IMR-90 (cell line): ENCODE data around the gene NDUFAF8. TPM values are rescaled to one million over a fixed set of nuclear protein-coding genes. Genes with fewer than 3 reads are reported as not detected.

Experiments
- ATAC-seq: fragments of 200-7000 bp; cut with Tn5 transposase; 2 replicates; pipeline ENCODE4 v1.9.1; 2020; ENCODE audit warnings: low read depth, mild to moderate bottlenecking, moderate library complexity
- BruUV-seq: library from RNA; stranded (reverse); fragments of 400-500 nt; replicated peaks from 2 replicates; lab custom pipeline; 2021; lab: Mats Ljungman, UMichigan
- CTCF ChIA-PET: fragments of 300-600 bp; formaldehyde crosslinking; extraction: SDS; loops from one replicate; lab custom pipeline; 2021; ENCODE audit warnings: antibody characterized with exemption; lab: Yijun Ruan, JAX
- POLR2A ChIA-PET: fragments of 300-600 bp; sonication (Branson Sonifier 250); formaldehyde crosslinking; loops from one replicate; lab custom pipeline; 2022; ENCODE audit warnings: antibody characterized with exemption; ENCODE audit not compliant: unreplicated experiment; lab: Charles Lee
- DNase-seq: peaks from one replicate; pipeline ENCODE4 v3.0.0; 2013
- H2AFZ ChIP-seq: replicated peaks from 2 replicates; pipeline ENCODE3; 2013; ENCODE audit warnings: low read length, mild to moderate bottlenecking; ENCODE audit not compliant: poor library complexity
- H2AK5ac ChIP-seq: 2 replicates; pipeline ENCODE4 v1.6.1; 2013; ENCODE audit warnings: low read depth, low read length, inconsistent platforms
- H2AK9ac ChIP-seq: replicated peaks from 2 replicates; pipeline ENCODE3; 2013; ENCODE audit warnings: mild to moderate bottlenecking, low read depth, low read length, moderate library complexity; ENCODE audit not compliant: poor library complexity
- H2BK120ac ChIP-seq: 2 replicates; pipeline ENCODE4 v1.6.1; 2013; ENCODE audit warnings: low read depth, low read length, inconsistent platforms
- H2BK15ac ChIP-seq: 3 replicates; pipeline ENCODE4 v1.6.1; 2013; ENCODE audit warnings: low read depth, low read length, inconsistent platforms
- H2BK20ac ChIP-seq: 2 replicates; pipeline ENCODE4 v1.6.1; 2013; ENCODE audit warnings: low read depth, mild to moderate bottlenecking, inconsistent platforms, low read length, moderate library complexity
- H2BK5ac ChIP-seq: 2 replicates; pipeline ENCODE4 v1.6.1; 2013; ENCODE audit warnings: mild to moderate bottlenecking, low read depth, low read length, inconsistent platforms; ENCODE audit not compliant: poor library complexity, severe bottlenecking
- H3K14ac ChIP-seq: replicated peaks from 2 replicates; pipeline ENCODE4 v1.6.1; 2013; ENCODE audit warnings: low read depth, low read length, inconsistent platforms
- H3K18ac ChIP-seq: 2 replicates; pipeline ENCODE4 v1.6.1; 2013; ENCODE audit warnings: low read depth, low read length, control low read depth
- H3K23ac ChIP-seq: 2 replicates; pipeline ENCODE4 v1.6.1; 2013; ENCODE audit warnings: low read depth, low read length, inconsistent platforms
- H3K27ac ChIP-seq: 2 replicates; pipeline ENCODE4 v1.5.1; 2013; ENCODE audit warnings: mild to moderate bottlenecking, control low read depth, low read length; ENCODE audit not compliant: insufficient read depth
- H3K27me3 ChIP-seq: 2 replicates; pipeline ENCODE4 v1.6.1; 2013; ENCODE audit warnings: low read length; ENCODE audit not compliant: control insufficient read depth, insufficient read depth
- H3K36me3 ChIP-seq: 2 replicates; pipeline ENCODE4 v1.6.1; 2013; ENCODE audit warnings: low read length, mixed read lengths; ENCODE audit not compliant: control insufficient read depth, insufficient read depth
- H3K4ac ChIP-seq: 2 replicates; pipeline ENCODE4 v1.6.1; 2013; ENCODE audit warnings: low read depth, low read length, inconsistent platforms
- H3K4me1 ChIP-seq: 2 replicates; pipeline ENCODE4 v1.6.1; 2013; ENCODE audit warnings: low read length, mixed read lengths; ENCODE audit not compliant: control insufficient read depth, insufficient read depth
- H3K4me2 ChIP-seq: 2 replicates; pipeline ENCODE4 v1.6.1; 2013; ENCODE audit warnings: low read depth, mild to moderate bottlenecking, control low read depth, low read length, moderate library complexity
- H3K4me3 ChIP-seq: 2 replicates; pipeline ENCODE4 v1.5.1; 2013; ENCODE audit warnings: low read depth, mild to moderate bottlenecking, control low read depth, low read length, moderate library complexity; ENCODE audit not compliant: insufficient read depth
- H3K56ac ChIP-seq: 2 replicates; pipeline ENCODE4 v1.6.1; 2013; ENCODE audit warnings: low read length, inconsistent platforms; ENCODE audit not compliant: insufficient read depth; ENCODE audit errors: extremely low read depth
- H3K79me1 ChIP-seq, 2 experiments: 2 replicates each; pipeline ENCODE4 v1.6.1; 2013; ENCODE audit warnings: low read length in 2 of 2, inconsistent platforms in 1 of 2, low read depth in 1 of 2
- H3K9ac ChIP-seq: 2 replicates; pipeline ENCODE4 v1.6.1; 2013; ENCODE audit warnings: low read depth, low read length, control low read depth
- H3K9me1 ChIP-seq: 2 replicates; pipeline ENCODE4 v1.6.1; 2013; ENCODE audit warnings: low read length, inconsistent platforms; ENCODE audit not compliant: insufficient read depth
- H3K9me3 ChIP-seq: 2 replicates; pipeline ENCODE4 v1.6.1; 2013; ENCODE audit warnings: low read length; ENCODE audit not compliant: control insufficient read depth, insufficient read depth
- H4K20me1 ChIP-seq: 2 replicates; pipeline ENCODE4 v1.6.1; 2013; ENCODE audit warnings: low read length, inconsistent platforms; ENCODE audit not compliant: insufficient read depth
- H4K5ac ChIP-seq: 2 replicates; pipeline ENCODE4 v1.6.1; 2013; ENCODE audit warnings: mild to moderate bottlenecking, low read depth, low read length, control low read depth
- H4K8ac ChIP-seq, 2 experiments: 2 replicates each; pipeline ENCODE4 v1.6.1; 2013; ENCODE audit warnings: low read depth in 2 of 2, low read length in 2 of 2, control low read depth in 1 of 2, inconsistent platforms in 1 of 2
- H4K91ac ChIP-seq: 2 replicates; pipeline ENCODE4 v1.6.1; 2013; ENCODE audit warnings: low read depth, low read length, inconsistent platforms; ENCODE audit not compliant: insufficient read depth
- BHLHE40 ChIP-seq: fragments of 150-350 bp; IDR thresholded peaks from 2 replicates; pipeline ENCODE4 v1.6.1; 2016; ENCODE audit warnings: mild to moderate bottlenecking, low read depth, low read length
- CHD1 ChIP-seq: IDR thresholded peaks from 2 replicates; pipeline ENCODE4 v1.6.1; 2012; ENCODE audit warnings: low read depth, low read length, improper control_type of control experiment
- CTCF ChIP-seq: conservative IDR thresholded peaks from 2 replicates; pipeline ENCODE4 v1.5.1; 2012; ENCODE audit warnings: mild to moderate bottlenecking, low read depth, low read length, improper control_type of control experiment
- FOS ChIP-seq: fragments of 150-350 bp; IDR thresholded peaks from 2 replicates; pipeline ENCODE4 v1.6.1; 2016; ENCODE audit warnings: low read depth, low read length
- MAFK ChIP-seq: IDR thresholded peaks from 2 replicates; pipeline ENCODE4 v1.6.1; 2012; ENCODE audit warnings: low read depth, low read length, improper control_type of control experiment
- MAZ ChIP-seq: IDR thresholded peaks from 2 replicates; pipeline ENCODE4 v1.6.1; 2012; ENCODE audit warnings: low read depth, mild to moderate bottlenecking, low read length, improper control_type of control experiment, moderate library complexity, borderline replicate concordance
- MXI1 ChIP-seq: IDR thresholded peaks from 2 replicates; pipeline ENCODE4 v1.6.1; 2012; ENCODE audit warnings: low read depth, mild to moderate bottlenecking, low read length, moderate library complexity, borderline replicate concordance
- NFE2L2 ChIP-seq: fragments of 150-350 bp; IDR thresholded peaks from 2 replicates; pipeline ENCODE4 v1.6.1; 2016; ENCODE audit warnings: low read depth, mild to moderate bottlenecking, low read length
- POLR2A ChIP-seq: IDR thresholded peaks from 2 replicates; pipeline ENCODE4 v1.6.1; 2012; ENCODE audit warnings: mild to moderate bottlenecking, low read depth, low read length
- RFX5 ChIP-seq: IDR thresholded peaks from 2 replicates; pipeline ENCODE4 v1.8.0; 2012; ENCODE audit warnings: low read depth, mild to moderate bottlenecking, low read length, moderate library complexity
- SMC3 ChIP-seq: fragments of 150-350 bp; IDR thresholded peaks from 2 replicates; pipeline ENCODE4 v1.6.1; 2016; ENCODE audit warnings: low read depth, mild to moderate bottlenecking, antibody characterized with exemption, low read length, moderate library complexity
- USF2 ChIP-seq: fragments of 150-350 bp; IDR thresholded peaks from 2 replicates; pipeline ENCODE4 v1.6.1; 2017; ENCODE audit warnings: mild to moderate bottlenecking, antibody characterized with exemption, low read length, low read depth
- WGBS, 2 experiments: methylation state at CpG; one replicate each; pipeline versions ENCODE4 v1.1.5 to v1.1.7; 2013; ENCODE audit warnings: missing lambda C conversion rate in 2 of 2; ENCODE audit not compliant: insufficient read length in 1 of 2; ENCODE audit errors: extremely low coverage in 2 of 2; 5-methylcytosine and 5-hydroxymethylcytosine counted together
- dilution Hi-C: fragments of 300-500 bp; cut with HindIII; formaldehyde crosslinking; loops from one replicate; pipeline ENCODE4 v1.14.3; 2018; ENCODE audit warnings: low sequenced_read_pairs; ENCODE audit not compliant: unreplicated experiment
- in situ Hi-C: fragments of 300-500 bp; cut with MboI; formaldehyde crosslinking; loops from 3 replicates; pipeline ENCODE4 v1.14.3; 2019; ENCODE audit warnings: low sequenced_read_pairs, inconsistent platforms, mixed read lengths
- intact Hi-C: fragments of 100-400 bp; cut with micrococcal nuclease; formaldehyde crosslinking; loops from 2 replicates; pipeline ENCODE4 v1.10.0; 2022
- polyA plus RNA-seq, 3 experiments: library from polyadenylated mRNA; depleted of rRNA; stranded (reverse); fragments of >200 nt; gene quantifications; 2 replicates each; pipeline ENCODE4 v1.2.3, GENCODE V29; 2012; ENCODE audit warnings: low replicate concordance in 1 of 3
- total RNA-seq: library from RNA; depleted of rRNA; stranded (reverse); fragments of >200 nt; gene quantifications from 2 replicates; pipeline ENCODE4 v1.2.3, GENCODE V29; 2012

NDUFAF8 gene
- total and polyA plus RNA-seq, 2 of the 4 experiments (the other 2 are of a cell fraction) = 11.1 to 65.0 TPM

GRCh38 chr17:81231766-81232581, 7.1 kb upstream of the NDUFAF8 start:
- DNase-seq (no peak), ATAC-seq (no peak)
- Histone ChIP-seq H2BK15ac (no peak overlapping the region), H3K4me3 (no peak overlapping the region), H3K4ac (no peak overlapping the region), H2BK20ac (no peak overlapping the region), H4K8ac (no peak overlapping the region), H3K9ac (no peak overlapping the region), H3K9me3 (peaks cover 3% of the 10 kb centered on the region; the same call in 1 of the 2 replicates), H3K9me1 (no peaks in the 10 kb centered on the region), H3K4me2 (no peak overlapping the region), H2AK9ac (no peak overlapping the region), H3K18ac (no peak overlapping the region), H2AK5ac (no peak overlapping the region), H3K14ac (no peak overlapping the region), H3K56ac (no peak overlapping the region), H2BK5ac (no peak overlapping the region), H3K36me3 (peaks cover 39% of the 10 kb centered on the region), H4K5ac (no peak overlapping the region), H4K91ac (no peak overlapping the region), H3K79me1 (peaks cover 4 to 36% of the 10 kb centered on the region in 2 experiments; a peak in 3 of 4 replicates), H3K4me1 (peaks cover 2% of the 10 kb centered on the region; the same call in 1 of the 2 replicates), H2BK120ac (no peak overlapping the region), H3K27ac (no peak overlapping the region), H3K23ac (no peak overlapping the region), H3K27me3 (no peaks in the 10 kb centered on the region), H4K20me1 (peaks cover 29% of the 10 kb centered on the region), H2AFZ (no peak overlapping the region)
- intact Hi-C loops = no loop called here
- no TSS peak for BruUV-seq
- no peak for TF ChIP-seq MAFK
- TF ChIP-seq FOS = no peak
- TF ChIP-seq CHD1 = no peak
- TF ChIP-seq POLR2A = no peak
- TF ChIP-seq SMC3 = no peak
- no peak for TF ChIP-seq NFE2L2
- TF ChIP-seq CTCF = no peak
- TF ChIP-seq RFX5 = no peak
- no peak for TF ChIP-seq MXI1
- no peak for TF ChIP-seq BHLHE40
- no peak for TF ChIP-seq USF2
- no peak for TF ChIP-seq MAZ
- 74% methylated on average over 18 of the region's 43 CpGs; no CpG with 5 or more reads in 1 of the 2 experiments for WGBS, 2 experiments
- in situ Hi-C loops = no loop called here
- ChIA-PET POLR2A (no interaction called here), CTCF (no interaction called here)
- dilution Hi-C loops = no loop called here
